ENCODE data around the gene CCL13. TPM values are rescaled to one million over a fixed set of nuclear protein-coding genes. Genes with fewer than 3 reads are reported as not detected.
A peak's percentile ranks its signal among the peaks of the same experiment; 100 is the strongest.

Gene CCL13
- total RNA-seq, 1 donor from 2014 or later = not detected

DNA sequence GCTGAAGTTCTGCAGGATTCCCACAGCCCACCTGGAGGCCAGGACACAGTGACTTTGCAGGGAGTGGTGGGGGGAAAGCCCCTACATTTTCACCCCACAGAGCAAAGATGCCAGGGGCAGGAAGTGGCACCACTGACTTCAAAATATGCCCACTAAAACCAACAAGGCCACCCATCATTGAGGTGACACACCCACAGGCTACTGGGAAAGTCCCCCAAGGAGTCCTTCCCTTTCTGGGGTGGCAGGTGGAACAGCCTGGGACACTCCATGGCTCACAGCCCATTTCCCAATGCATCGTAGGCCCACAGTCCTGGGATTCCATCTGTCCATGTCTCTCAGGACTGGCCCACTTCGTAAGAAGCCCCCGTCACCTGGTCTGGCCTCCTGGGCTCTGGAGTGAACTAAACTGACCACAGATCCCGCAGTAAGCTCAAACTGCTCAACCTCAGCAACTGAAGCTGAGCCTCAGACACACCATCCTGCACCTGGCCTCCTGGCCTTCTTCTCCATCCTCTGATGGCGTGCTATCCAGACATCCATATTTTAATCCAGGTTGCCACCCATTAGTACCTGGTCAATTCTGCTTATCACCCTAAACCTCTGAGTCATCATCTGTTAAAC lies 14.2 kb downstream of the CCL13 start:
- intact Hi-C loops (cut with DNase I) = no loop called here
- no peak for DNase-seq (ENCODE audit: low spot score in 2 of 2)
- TF ChIP-seq, protein P1, sequence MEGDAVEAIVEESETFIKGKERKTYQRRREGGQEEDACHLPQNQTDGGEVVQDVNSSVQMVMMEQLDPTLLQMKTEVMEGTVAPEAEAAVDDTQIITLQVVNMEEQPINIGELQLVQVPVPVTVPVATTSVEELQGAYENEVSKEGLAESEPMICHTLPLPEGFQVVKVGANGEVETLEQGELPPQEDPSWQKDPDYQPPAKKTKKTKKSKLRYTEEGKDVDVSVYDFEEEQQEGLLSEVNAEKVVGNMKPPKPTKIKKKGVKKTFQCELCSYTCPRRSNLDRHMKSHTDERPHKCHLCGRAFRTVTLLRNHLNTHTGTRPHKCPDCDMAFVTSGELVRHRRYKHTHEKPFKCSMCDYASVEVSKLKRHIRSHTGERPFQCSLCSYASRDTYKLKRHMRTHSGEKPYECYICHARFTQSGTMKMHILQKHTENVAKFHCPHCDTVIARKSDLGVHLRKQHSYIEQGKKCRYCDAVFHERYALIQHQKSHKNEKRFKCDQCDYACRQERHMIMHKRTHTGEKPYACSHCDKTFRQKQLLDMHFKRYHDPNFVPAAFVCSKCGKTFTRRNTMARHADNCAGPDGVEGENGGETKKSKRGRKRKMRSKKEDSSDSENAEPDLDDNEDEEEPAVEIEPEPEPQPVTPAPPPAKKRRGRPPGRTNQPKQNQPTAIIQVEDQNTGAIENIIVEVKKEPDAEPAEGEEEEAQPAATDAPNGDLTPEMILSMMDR (IDR thresholded peaks at IDR 0.05) = no peak

DNA sequence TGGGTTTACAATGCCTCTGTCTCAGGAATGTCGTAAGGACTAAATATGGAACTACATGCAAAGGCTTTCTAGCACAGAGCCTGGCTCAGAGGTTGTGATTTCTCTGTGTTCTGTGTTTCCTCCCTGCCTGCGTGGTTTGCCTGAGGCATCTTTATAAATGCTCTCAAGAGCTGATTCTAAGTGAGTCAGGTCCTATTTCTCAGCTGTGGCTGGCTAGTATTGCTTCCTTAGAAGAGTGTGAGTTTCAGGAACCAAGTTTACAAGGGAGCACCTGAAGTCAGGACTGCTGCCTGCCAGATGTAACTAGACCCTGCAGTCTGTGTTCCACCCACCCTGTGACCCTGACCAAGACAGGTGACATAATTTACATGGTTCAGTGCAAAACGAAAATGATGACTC lies 14.7 kb downstream of the CCL13 start:
- TF ChIP-seq, protein P1 (IDR thresholded peaks at IDR 0.05) = no peak

More for the DNA sequence above, 14.2 kb downstream of the CCL13 start:
- no peaks in the 10 kb centered on the region for H3K4me1 ChIP-seq
- H3K4me3 ChIP-seq = no peak overlapping the region
- H3K9me3 ChIP-seq = no peaks in the 10 kb centered on the region
- no peaks in the 10 kb centered on the region for H3K27me3 ChIP-seq
- no peak overlapping the region for H3K27ac ChIP-seq
- no peaks in the 10 kb centered on the region for H3K36me3 ChIP-seq

DNA sequence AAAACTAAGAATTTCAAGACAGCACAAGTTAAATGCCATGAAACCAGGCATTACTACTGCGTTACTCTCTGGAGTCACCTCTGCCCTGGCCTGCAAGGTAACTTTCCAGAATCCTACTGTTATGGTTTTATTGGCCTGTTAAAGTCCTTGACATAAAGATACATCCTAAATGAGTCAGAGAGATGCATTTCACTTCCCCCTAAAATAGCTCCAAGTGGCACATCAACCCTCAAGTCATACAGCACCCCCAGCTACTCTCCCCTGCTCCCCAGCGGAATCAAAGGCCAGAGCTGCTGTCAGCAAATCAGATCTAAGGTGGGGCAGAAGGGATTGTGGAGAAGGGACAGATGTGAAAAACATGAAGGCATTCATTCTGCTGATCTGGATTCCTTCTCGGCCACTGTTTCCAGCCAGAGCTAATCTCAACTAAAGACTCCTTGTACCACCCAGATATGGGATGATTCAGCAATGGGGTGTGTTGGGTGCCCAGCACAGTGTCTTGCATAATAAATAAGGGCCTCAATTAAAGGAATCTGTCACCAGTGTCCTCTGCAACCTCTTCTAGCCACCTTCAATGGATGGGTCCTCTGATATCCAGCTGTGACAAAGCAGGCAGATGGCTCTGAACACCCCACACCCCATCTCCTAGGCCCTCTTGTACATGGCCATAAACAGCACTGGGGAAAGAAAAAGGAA lies 15.3 kb downstream of the CCL13 start:
- intact Hi-C loops (cut with DNase I) = no loop called here
- no peak for DNase-seq (ENCODE audit: low spot score in 2 of 2)
- no peak overlapping the region for H3K4me3 ChIP-seq
- H3K27ac ChIP-seq = no peak overlapping the region
- no peaks in the 10 kb centered on the region for H3K36me3 ChIP-seq
- TF ChIP-seq, protein P1 (IDR thresholded peaks at IDR 0.05) = no peak
- H3K27me3 ChIP-seq = no peaks in the 10 kb centered on the region
- H3K9me3 ChIP-seq = no peaks in the 10 kb centered on the region
- no peaks in the 10 kb centered on the region for H3K4me1 ChIP-seq

More for the DNA sequence above, 14.7 kb downstream of the CCL13 start:
- Histone ChIP-seq H3K27me3 (no peaks in the 10 kb centered on the region), H3K4me1 (no peaks in the 10 kb centered on the region), H3K36me3 (no peaks in the 10 kb centered on the region), H3K4me3 (no peak overlapping the region), H3K27ac (no peak overlapping the region), H3K9me3 (no peaks in the 10 kb centered on the region)
- no peak for DNase-seq (ENCODE audit: low spot score in 2 of 2)
- intact Hi-C loops (cut with DNase I) = no loop called here

DNA sequence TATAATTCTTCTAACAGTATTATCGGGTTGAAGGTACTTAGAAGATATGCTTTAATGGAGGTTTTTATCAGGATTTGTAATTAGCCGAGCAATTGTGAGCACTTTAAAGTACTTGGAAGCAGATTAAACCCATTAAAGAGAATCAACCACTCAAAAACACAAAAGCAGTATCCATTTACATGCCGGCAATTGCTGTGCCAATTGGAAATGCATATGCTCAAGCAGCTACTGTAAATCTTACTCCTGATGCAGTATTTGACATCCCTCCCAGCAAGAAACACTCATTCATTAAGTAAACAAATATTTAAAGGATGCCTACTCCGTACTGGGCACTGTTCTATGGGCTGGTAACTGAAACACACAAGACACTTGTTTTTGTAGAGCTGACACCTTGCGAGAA lies 18.2 kb downstream of the CCL13 start:
- H3K27ac ChIP-seq = no peak overlapping the region
- TF ChIP-seq, protein P1 (IDR thresholded peaks at IDR 0.05) = no peak
- no peaks in the 10 kb centered on the region for H3K9me3 ChIP-seq
- intact Hi-C loops (cut with DNase I) = no loop called here
- H3K4me1 ChIP-seq = no peaks in the 10 kb centered on the region
- H3K4me3 ChIP-seq = no peak overlapping the region
- no peak for DNase-seq (ENCODE audit: low spot score in 2 of 2)
- no peaks in the 10 kb centered on the region for H3K36me3 ChIP-seq
- H3K27me3 ChIP-seq = no peaks in the 10 kb centered on the region

DNA sequence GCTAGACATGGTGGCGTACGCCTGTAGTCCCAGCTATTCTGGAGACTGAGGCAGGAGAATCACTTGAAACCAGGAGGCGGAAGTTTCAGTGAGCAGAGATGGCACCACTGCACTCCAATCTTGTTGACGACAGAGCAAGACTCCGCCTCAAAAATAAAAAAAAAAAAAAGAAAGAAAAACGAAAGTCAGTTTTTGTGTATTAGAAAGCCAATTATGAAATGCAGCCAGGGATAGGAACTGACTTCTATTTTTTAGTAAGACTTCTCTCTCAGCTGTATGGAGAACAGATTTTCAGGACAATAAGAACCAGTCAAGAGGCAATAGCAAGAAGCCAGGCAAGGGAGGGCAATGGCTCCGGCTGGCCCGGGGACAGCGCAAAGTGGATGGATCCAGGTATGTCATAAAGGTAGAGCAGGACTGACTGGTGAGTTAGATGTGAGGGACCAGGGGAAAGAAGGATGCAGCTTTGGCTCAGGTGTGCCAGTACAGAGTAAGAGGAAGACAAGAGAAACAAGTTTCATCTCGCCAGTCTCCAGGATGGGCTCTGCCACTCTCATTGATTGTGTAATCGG lies 19.2 kb downstream of the CCL13 start:
- TF ChIP-seq, protein P1 (IDR thresholded peaks at IDR 0.05) = no peak
- Histone ChIP-seq H3K9me3 (no peaks in the 10 kb centered on the region), H3K27ac (no peak overlapping the region), H3K4me3 (no peak overlapping the region), H3K4me1 (no peaks in the 10 kb centered on the region), H3K27me3 (no peaks in the 10 kb centered on the region), H3K36me3 (no peaks in the 10 kb centered on the region)
- DNase-seq (ENCODE audit: low spot score in 2 of 2) = peak in 1 of 2 donors; percentile 38
- intact Hi-C loops (cut with DNase I) = no loop called here
